ENCODE results near the gene BACH2.
"Not testable (repeated sequence)": the region's sequence is repeated elsewhere in the genome, so short reads cannot be mapped to it uniquely, and the experiment has no call there.

- TF ChIP-seq POLR2AphosphoS5, CTCF, POLR2A (IDR thresholded peaks at IDR 0.05): not testable (repeated sequence)
Observed at GRCh38 chr6:90055924-90056323, 240.7 kb downstream of the BACH2 start.
